Transverse colon (tissue), 4 donors: Measurements from ENCODE around the gene RPL29. TPM values are rescaled to one million over a fixed set of nuclear protein-coding genes. Genes with fewer than 3 reads are reported as not detected.

Experiments
- DNase-seq: peaks from one replicate; pipeline ENCODE4 v3.0.0-alpha.2; 2019
- H3K27ac ChIP-seq, 4 donors: fragments of 200-600 bp; sonication (generic); 2 replicates each; pipeline ENCODE4 v1.5.1; 2016 to 2018; ENCODE audit warnings: inconsistent platforms in 4 of 4
- H3K27me3 ChIP-seq: fragments of 200-600 bp; sonication (generic); 2 replicates; pipeline ENCODE4 v1.5.1; 2017; ENCODE audit warnings: inconsistent platforms
- H3K36me3 ChIP-seq, 4 donors: fragments of 200-600 bp; sonication (generic); 2 replicates each; pipeline ENCODE4 v1.5.1; 2017 to 2019; ENCODE audit warnings: inconsistent platforms in 4 of 4
- H3K4me1 ChIP-seq, 4 donors: fragments of 200-600 bp; sonication (generic); 2 replicates each; pipeline ENCODE4 v1.5.1; 2017 to 2020; ENCODE audit warnings: inconsistent platforms in 4 of 4
- H3K4me3 ChIP-seq, 4 donors: fragments of 200-600 bp; sonication (generic); 1 replicate in 1 of 4; 2 replicates in 3 of 4; pipeline versions ENCODE4 v1.5.1 to v1.6.1; 2017 to 2019; ENCODE audit warnings: inconsistent platforms in 4 of 4
- H3K9me3 ChIP-seq, 2 donors: fragments of 200-600 bp; sonication (generic); 2 replicates each; pipeline ENCODE4 v1.5.1; 2017 to 2019; ENCODE audit warnings: inconsistent platforms in 2 of 2
- CTCF ChIP-seq, 5 experiments: fragments of 200-600 bp in 3 of 5; fragments of 450-650 bp in 2 of 5; sonication (generic) in 3 of 5; IDR thresholded peaks; 1 replicate in 2 of 5; 2 replicates in 3 of 5; pipeline ENCODE4 v1.5.1; 2016 to 2017; ENCODE audit warnings: antibody characterized with exemption in 5 of 5, inconsistent platforms in 3 of 5, mild to moderate bottlenecking in 2 of 5, moderate library complexity in 1 of 5
- EP300 ChIP-seq: sonication (generic); formaldehyde crosslinking; IDR thresholded peaks from one replicate; pipeline ENCODE4 v1.6.1; 2017; ENCODE audit warnings: antibody characterized with exemption, low read depth
- POLR2A ChIP-seq: fragments of 450-650 bp; IDR thresholded peaks from one replicate; pipeline ENCODE4 v1.6.1; 2016; ENCODE audit warnings: antibody characterized with exemption, mild to moderate bottlenecking, moderate library complexity
- POLR2AphosphoS5 ChIP-seq, 3 donors: sonication (generic); formaldehyde crosslinking; IDR thresholded peaks; one replicate each; pipeline ENCODE4 v1.6.1; 2016; ENCODE audit warnings: antibody characterized with exemption in 3 of 3
- WGBS, 2 donors: methylation state at CpG; one replicate each; pipeline ENCODE4 v1.1.5; 2018; ENCODE audit warnings: low coverage in 1 of 2; 5-methylcytosine and 5-hydroxymethylcytosine counted together
- in situ Hi-C, 4 donors: fragments of 200-750 bp; cut with MboI; loops; one replicate each; pipeline versions ENCODE4 v1.15.0 to v1.15.1; 2017; ENCODE audit warnings: low sequenced_read_pairs in 3 of 4, low pct_ligation_motif_present in 1 of 4, low pct_unique_long_range_greater_than_20kb in 1 of 4
- intact Hi-C: fragments of 100-400 bp; cut with DNase I; formaldehyde crosslinking; loops from one replicate; pipeline ENCODE4 v1.15.1; 2023; ENCODE audit warnings: low total_unique reads
- total RNA-seq, 4 donors: library from RNA; depleted of rRNA; stranded (reverse); fragments of >200 nt; gene quantifications; one replicate each; pipeline ENCODE4 v1.1.0, GENCODE V29; 2016

RPL29 gene
- total RNA-seq, 4 donors from 2014 or later = 366 to 1,281 (median 746) TPM

GRCh38 chr3:51986010-51986947 is 9.4 kb downstream of the RPL29 start:
- intact Hi-C loops = no loop called here
- in situ Hi-C loops = no loop called here
- Histone ChIP-seq H3K36me3 (no peaks in the 10 kb centered on the region), H3K27ac (peak overlapping the region; percentile 57 to 93 (median 65)), H3K4me1 (peaks cover 18 to 42% (median 33%) of the 10 kb centered on the region in 4 donors), H3K27me3 (no peaks in the 10 kb centered on the region), H3K4me3 (no peak overlapping the region), H3K9me3 (no peaks in the 10 kb centered on the region)
- peak; percentile 67 for DNase-seq
- 60 to 78% methylated on average over 1 to 9 of the region's 12 CpGs for WGBS, 2 donors
- TF ChIP-seq POLR2A (no peak), POLR2AphosphoS5 (IDR thresholded peaks at IDR 0.05) (peak in 1 of 3 donors; percentile 46)

- in situ Hi-C loops (no loop called here), intact Hi-C loops (no loop called here)
- DNase-seq = no peak
- 91% methylated on average over 6 of the region's 6 CpGs; no CpG with 5 or more reads in 1 of the 2 donors for WGBS, 2 donors
- Histone ChIP-seq H3K9me3 (no peaks in the 10 kb centered on the region), H3K36me3 (no peaks in the 10 kb centered on the region), H3K27ac (peak overlapping the region in 3 of 4 donors; percentile 13 to 93 (median 66)), H3K4me3 (no peak overlapping the region), H3K27me3 (no peaks in the 10 kb centered on the region), H3K4me1 (peaks cover 18 to 48% (median 35%) of the 10 kb centered on the region in 4 donors)
- TF ChIP-seq CTCF (IDR thresholded peaks at IDR 0.05) (no peak), POLR2A (no peak), EP300 (no peak), POLR2AphosphoS5 (IDR thresholded peaks at IDR 0.05) (no peak)
Measured at GRCh38 chr3:51985063-51985462, 10.6 kb downstream of the RPL29 start.

GRCh38 chr3:51984269-51984647 is 11.4 kb downstream of the RPL29 start:
- Histone ChIP-seq H3K4me1 (peaks cover 18 to 48% (median 35%) of the 10 kb centered on the region in 4 donors), H3K27ac (peak overlapping the region; percentile 89 to 99 (median 96)), H3K9me3 (no peaks in the 10 kb centered on the region), H3K36me3 (no peaks in the 10 kb centered on the region), H3K4me3 (peak overlapping the region in 1 of 4 donors; percentile 50), H3K27me3 (no peaks in the 10 kb centered on the region)
- in situ Hi-C loops = no loop called here
- no peak for DNase-seq
- intact Hi-C loops = no loop called here
- TF ChIP-seq POLR2AphosphoS5 (IDR thresholded peaks at IDR 0.05) (no peak), CTCF (IDR thresholded peaks at IDR 0.05) (no peak), EP300 (no peak), POLR2A (no peak)

- in situ Hi-C loops (no loop called here), intact Hi-C loops (no loop called here)
- Histone ChIP-seq H3K27ac (peak overlapping the region; percentile 89 to 99 (median 96)), H3K36me3 (no peaks in the 10 kb centered on the region), H3K9me3 (no peaks in the 10 kb centered on the region), H3K27me3 (no peaks in the 10 kb centered on the region), H3K4me3 (peak overlapping the region; percentile 33 to 61 (median 50)), H3K4me1 (peaks cover 18 to 48% (median 35%) of the 10 kb centered on the region in 4 donors)
- 73% methylated on average over 21 of the region's 22 CpGs; no CpG with 5 or more reads in 1 of the 2 donors for WGBS, 2 donors
- no peak for DNase-seq
- TF ChIP-seq EP300 = no peak
Measured at GRCh38 chr3:51983578-51984268, 12.0 kb downstream of the RPL29 start.
